HepG2 (cell line): ENCODE measurements around the gene ZNF700. TPM values are rescaled to one million over a fixed set of nuclear protein-coding genes. Genes with fewer than 3 reads are reported as not detected.

Experiments used
- BRF2 ChIP-seq: sonication (generic); formaldehyde crosslinking; IDR thresholded peaks from 2 replicates; pipeline ENCODE4 v1.8.1; 2022; ENCODE audit warnings: mild to moderate bottlenecking, missing genetic modification reagents
- GATAD1 ChIP-seq: IDR thresholded peaks from 2 replicates; pipeline ENCODE4 v1.6.1; 2016; ENCODE audit warnings: missing genetic modification reagents, missing compliant biosample characterization
- GATAD2A ChIP-seq: IDR thresholded peaks from 2 replicates; pipeline ENCODE4 v1.6.1; 2016
- HMG20B ChIP-seq: conservative IDR thresholded peaks from 2 replicates; pipeline ENCODE4 v1.6.1; 2016; ENCODE audit warnings: missing genetic modification reagents, missing compliant biosample characterization
- KLF12 ChIP-seq: sonication (generic); formaldehyde crosslinking; IDR thresholded peaks from 2 replicates; pipeline ENCODE4 v1.4.0; 2020; ENCODE audit warnings: missing genetic modification reagents, borderline replicate concordance
- MAZ ChIP-seq, 2 experiments: sonication (generic) in 1 of 2; formaldehyde crosslinking in 1 of 2; IDR thresholded peaks; 2 replicates each; pipeline versions ENCODE4 v1.5.0 to v1.6.1; 2012 to 2020; ENCODE audit warnings: low read depth in 2 of 2, mild to moderate bottlenecking in 2 of 2, borderline replicate concordance in 1 of 2, improper control_type of control experiment in 1 of 2, low read length in 1 of 2, missing genetic modification reagents in 1 of 2, moderate library complexity in 1 of 2
- MIER3 ChIP-seq: IDR thresholded peaks from 2 replicates; pipeline ENCODE4 v1.6.1; 2016; ENCODE audit warnings: missing compliant biosample characterization, borderline replicate concordance
- NCOR1 ChIP-seq: fragments of 200-600 bp; sonication (generic); IDR thresholded peaks from 2 replicates; pipeline ENCODE4 v1.7.0; 2017; ENCODE audit warnings: antibody characterized with exemption, low read length, borderline replicate concordance
- PBX2 ChIP-seq: IDR thresholded peaks from 2 replicates; pipeline ENCODE4 v1.6.1; 2016; ENCODE audit warnings: control low read depth
- PLRG1 ChIP-seq: fragments of 450-650 bp; conservative IDR thresholded peaks from 2 replicates; pipeline ENCODE4 v1.6.1; 2016
- RORA ChIP-seq: sonication (generic); formaldehyde crosslinking; IDR thresholded peaks from 2 replicates; pipeline ENCODE4 v1.5.0; 2020; ENCODE audit warnings: mild to moderate bottlenecking, missing genetic modification reagents, moderate library complexity
- SALL1 ChIP-seq: sonication (generic); formaldehyde crosslinking; IDR thresholded peaks from 2 replicates; pipeline ENCODE4 v1.8.0; 2022; ENCODE audit warnings: mild to moderate bottlenecking, missing genetic modification reagents
- TAF1 ChIP-seq: sonication (generic); formaldehyde crosslinking; IDR thresholded peaks from 2 replicates; pipeline ENCODE4 v1.4.0; 2020; ENCODE audit warnings: missing genetic modification reagents
- TAF15 ChIP-seq: fragments of 200-400 bp; formaldehyde crosslinking; IDR thresholded peaks from one replicate; pipeline ENCODE4 v1.6.1; 2018; ENCODE audit warnings: mild to moderate bottlenecking, low read depth, low read length; ENCODE audit not compliant: poor library complexity, severe bottlenecking
- TFDP1 ChIP-seq: IDR thresholded peaks from 2 replicates; pipeline ENCODE4 v1.6.1; 2016; ENCODE audit warnings: missing compliant biosample characterization, missing genetic modification reagents, borderline replicate concordance
- THRA ChIP-seq: sonication (generic); formaldehyde crosslinking; IDR thresholded peaks from 2 replicates; pipeline ENCODE4 v1.4.0; 2020; ENCODE audit warnings: missing genetic modification reagents, borderline replicate concordance
- YEATS2 ChIP-seq: sonication (generic); formaldehyde crosslinking; IDR thresholded peaks from 2 replicates; pipeline ENCODE4 v1.4.0; 2020; ENCODE audit warnings: missing genetic modification reagents, borderline replicate concordance
- ZBTB1 ChIP-seq: sonication (generic); formaldehyde crosslinking; IDR thresholded peaks from 2 replicates; pipeline ENCODE4 v1.4.0; 2020; ENCODE audit warnings: missing genetic modification reagents, borderline replicate concordance
- ZBTB43 ChIP-seq: sonication (generic); formaldehyde crosslinking; conservative IDR thresholded peaks from 2 replicates; pipeline ENCODE4 v1.4.0; 2020; ENCODE audit warnings: missing genetic modification reagents
- ZBTB44 ChIP-seq: sonication (generic); formaldehyde crosslinking; IDR thresholded peaks from 2 replicates; pipeline ENCODE4 v1.4.0; 2020; ENCODE audit warnings: missing genetic modification reagents
- ZUFSP ChIP-seq: sonication (generic); formaldehyde crosslinking; IDR thresholded peaks from 2 replicates; pipeline ENCODE4 v1.9.0; 2021; ENCODE audit warnings: missing genetic modification reagents, mild to moderate bottlenecking, borderline replicate concordance
- polyA plus RNA-seq, 8 experiments: library from polyadenylated mRNA; depleted of rRNA in 3 of 8; stranded (reverse) in 7 of 8; unstranded in 1 of 8; fragments of >200 nt; fragmentation: Illumina TruSeq in 4 of 8; extraction: Trizol in 4 of 8; gene quantifications; 2 replicates each; pipeline versions ENCODE4 v1.2.1 to v1.2.3, GENCODE V29; 2011 to 2016; ENCODE audit warnings: low read depth in 4 of 8, missing spikeins in 1 of 8, mixed read lengths in 1 of 8; ENCODE audit not compliant: insufficient read depth in 1 of 8
- total RNA-seq, 5 experiments: library from RNA; depleted of rRNA; stranded (reverse); fragments of >200 nt; fragmentation: Illumina TruSeq; extraction: Trizol; gene quantifications; 2 replicates each; pipeline ENCODE4 v1.2.3, GENCODE V29; 2016; ENCODE audit warnings: low read depth in 1 of 5

The ZNF700 gene
- total and polyA plus RNA-seq, 2 of the 13 experiments (the other 11 are each of a cell fraction or from before 2014, with no cell fraction given) = 6.0 to 12.8 TPM

- TF ChIP-seq ZBTB43 (CRISPR knock-in tag) (no peak), TFDP1 (CRISPR knock-in tag) (no peak), GATAD2A (0 out of 2 replicates have a peak, but pooled peaks have one; percentile 51), PBX2 (CRISPR knock-in tag) (no peak), KLF12 (CRISPR knock-in tag) (no peak), YEATS2 (CRISPR knock-in tag) (peak; percentile 32; the same call in 1 of the 2 replicates), MAZ (IDR thresholded peaks at IDR 0.05; ENCODE audit: borderline replicate concordance, low read depth, low read length) (no peak), MAZ (CRISPR knock-in tag; IDR thresholded peaks at IDR 0.05; ENCODE audit: low read depth) (no peak), PLRG1 (no peak), BRF2 (CRISPR knock-in tag) (no peak), ZUFSP (CRISPR knock-in tag) (no peak), ZBTB1 (CRISPR knock-in tag) (no peak), TAF15 (no peak), HMG20B (CRISPR knock-in tag) (no peak), GATAD1 (no peak), RORA (CRISPR knock-in tag) (no peak), THRA (CRISPR knock-in tag) (0 out of 2 replicates have a peak, but pooled peaks have one; percentile 12), ZBTB44 (CRISPR knock-in tag) (no peak), SALL1 (CRISPR knock-in tag) (0 out of 2 replicates have a peak, but pooled peaks have one; percentile 11), TAF1 (CRISPR knock-in tag) (no peak), NCOR1 (no peak), MIER3 (CRISPR knock-in tag) (no peak)
These were observed 60.1 kb downstream of the ZNF700 start (continued) for GRCh38 chr19:11984986-11985385.
